Dermis blood vessel endothelial cell (primary cell): Measurements from ENCODE around the gene IL24. TPM values are rescaled to one million over a fixed set of nuclear protein-coding genes. Genes with fewer than 3 reads are reported as not detected.
"Not testable (repeated sequence)": the region's sequence is repeated elsewhere in the genome, so short reads cannot be mapped to it uniquely, and the experiment has no call there.

Source experiments
- DNase-seq: peaks from one replicate; pipeline ENCODE4 v3.0.0; 2010
- total RNA-seq: library from RNA; depleted of rRNA; stranded (reverse); fragments of >200 nt; gene quantifications from 2 replicates; pipeline ENCODE4 v1.2.3, GENCODE V29; 2014

Gene IL24
- total RNA-seq, 1 donor from 2014 or later = not detected

- no peak for DNase-seq
Measured at GRCh38 chr1:206905295-206906164, 8.3 kb downstream of the IL24 start.

- DNase-seq = peak; percentile 38
Measured at GRCh38 chr1:206907304-206907991, 10.2 kb downstream of the IL24 start.

GRCh38 chr1:206908038-206908437 is 10.8 kb downstream of the IL24 start:
- DNase-seq = no peak

- peak; percentile 13 for DNase-seq
Measured at GRCh38 chr1:206909161-206909882, 12.1 kb downstream of the IL24 start.

- DNase-seq = no peak
Measured at GRCh38 chr1:206909883-206910318, 12.7 kb downstream of the IL24 start.

- peak; percentile 77 for DNase-seq
Measured at GRCh38 chr1:206911064-206911663, 13.9 kb downstream of the IL24 start.

GRCh38 chr1:206912445-206913095 is 15.3 kb downstream of the IL24 start:
- DNase-seq = peak; percentile 88

- no peak for DNase-seq
Measured at GRCh38 chr1:206913766-206914537, 16.7 kb downstream of the IL24 start.

GRCh38 chr1:206915030-206915735 is 17.9 kb downstream of the IL24 start:
- DNase-seq = no peak

GRCh38 chr1:206916000-206916709 is 18.9 kb downstream of the IL24 start:
- DNase-seq = no peak

- no peak for DNase-seq
Measured at GRCh38 chr1:206918076-206918475, 20.8 kb downstream of the IL24 start.

GRCh38 chr1:206921772-206922265 is 24.6 kb downstream of the IL24 start, which contains the start of gene FCMR:
Gene FCMR (minus strand): TSS chr1:206921941. CDS start chr1:206921854, 87 bp downstream.
- peak; percentile 24 for DNase-seq

- DNase-seq = no peak
Measured at GRCh38 chr1:206922524-206922923, 25.3 kb downstream of the IL24 start.

GRCh38 chr1:206923009-206923960 is 26.0 kb downstream of the IL24 start:
- DNase-seq = peak; percentile 31

GRCh38 chr1:206923961-206924557 is 26.8 kb downstream of the IL24 start:
- not testable (repeated sequence) for DNase-seq

GRCh38 chr1:206924592-206925105 is 27.4 kb downstream of the IL24 start:
- DNase-seq = no peak

- DNase-seq = no peak
Measured at GRCh38 chr1:206925106-206925736, 28.0 kb downstream of the IL24 start.
